Measurements from ENCODE around the gene HTT. TPM values are rescaled to one million over a fixed set of nuclear protein-coding genes. Genes with fewer than 3 reads are reported as not detected.

HTT gene
- total and polyA plus RNA-seq, 9 of the 15 experiments (the other 6 are each of a cell fraction or from before 2014, with no cell fraction given) = 0.66 to 31.6 (median 14.7) TPM

- TF ChIP-seq MGA (IDR thresholded peaks at IDR 0.05) (no peak), FOXJ3 (CRISPR knock-in tag; IDR thresholded peaks at IDR 0.05) (no peak), PBX2 (CRISPR knock-in tag; IDR thresholded peaks at IDR 0.05; ENCODE audit: low read depth) (no peak), PBX2 (tag; conservative IDR thresholded peaks at IDR 0.05; ENCODE audit: low read depth) (no peak), BRD9 (IDR thresholded peaks at IDR 0.05; ENCODE audit: low read depth, partially characterized antibody) (no peak), RUNX1 (IDR thresholded peaks at IDR 0.05; ENCODE audit: low read depth) (no peak)
These were observed 143.3 kb downstream of the HTT start (continued) for GRCh38 chr4:3217771-3218170.
